PFSK-1 (cell line): ENCODE data around the gene TMEM163.

Experiments used
- POLR2AphosphoS5 ChIP-seq: IDR thresholded peaks from 2 replicates; pipeline ENCODE4 v1.6.1; 2012; ENCODE audit warnings: low read depth, mild to moderate bottlenecking, control low read depth, low read length, moderate library complexity
- REST ChIP-seq, 2 experiments: IDR thresholded peaks; 2 replicates each; pipeline versions ENCODE4 v1.6.1 to v1.8.0; 2011 to 2012; ENCODE audit warnings: low read depth in 2 of 2, low read length in 2 of 2, control low read depth in 1 of 2, inconsistent platforms in 1 of 2, mild to moderate bottlenecking in 1 of 2, moderate library complexity in 1 of 2; ENCODE audit not compliant: insufficient read depth in 1 of 2
- SIN3A ChIP-seq: IDR thresholded peaks from 2 replicates; pipeline ENCODE4 v1.6.1; 2012; ENCODE audit warnings: mild to moderate bottlenecking, low read length, moderate library complexity, borderline replicate concordance; ENCODE audit not compliant: insufficient read depth
- TAF1 ChIP-seq: IDR thresholded peaks from 2 replicates; pipeline ENCODE4 v1.6.1; 2012; ENCODE audit warnings: low read length, control low read depth, borderline replicate concordance; ENCODE audit not compliant: insufficient read depth

GRCh38 chr2:134449157-134449556, 269.6 kb downstream of the TMEM163 start:
- TF ChIP-seq POLR2AphosphoS5 (no peak), REST (IDR thresholded peaks at IDR 0.05; ENCODE audit: insufficient read depth in 1 of 2, low read depth in 2 of 2, low read length in 2 of 2) (no peak), TAF1 (no peak), SIN3A (no peak)
